COLO829 (cell line): ENCODE measurements around the gene FOXD2.

Source experiments
- DNase-seq: peaks from one replicate; pipeline ENCODE4 v3.0.0; 2012; ENCODE audit warnings: low spot score

Gene FOXD2

DNA sequence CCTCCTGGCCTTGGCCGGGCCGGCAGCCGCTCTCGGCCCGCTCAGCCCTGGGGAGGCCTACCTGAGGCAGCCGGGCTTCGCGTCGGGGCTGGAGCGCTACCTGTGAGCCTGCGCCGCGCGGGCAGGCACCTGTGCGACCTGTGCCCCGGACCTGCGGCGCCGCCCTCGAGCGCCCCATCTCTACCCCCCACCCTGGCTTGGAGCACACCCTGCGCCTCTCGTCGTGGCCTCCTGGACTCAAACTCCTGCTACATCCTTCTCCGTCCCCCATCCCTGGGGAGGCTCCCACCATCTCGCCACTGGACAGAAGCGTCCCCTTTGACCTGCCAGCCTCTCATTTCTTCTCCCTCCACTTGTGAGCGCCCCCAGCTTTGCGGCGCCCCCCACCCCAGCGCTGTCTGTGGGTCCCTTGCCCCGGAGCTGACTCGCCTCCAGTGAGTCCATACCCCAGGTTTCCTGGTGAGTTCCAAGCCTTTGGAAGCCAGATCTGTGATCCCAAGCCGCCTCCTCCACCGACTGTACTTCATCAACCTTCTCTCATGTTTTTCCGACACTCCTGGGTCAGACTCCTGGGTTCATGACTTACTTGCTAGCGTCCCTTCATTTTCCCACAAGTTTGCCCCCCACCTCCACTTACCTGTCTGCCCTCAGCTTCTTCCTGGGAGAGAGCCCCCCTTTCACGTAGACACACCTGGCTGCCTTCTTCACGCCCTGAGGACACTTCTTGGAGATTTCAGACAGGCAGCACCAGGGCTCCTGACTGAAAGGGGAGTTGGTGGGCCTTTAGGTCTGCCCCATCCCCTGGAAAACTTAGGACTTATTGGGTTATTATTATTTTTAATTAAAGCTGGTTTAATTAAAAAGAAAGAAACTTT, 20.4 kb upstream of the FOXD2 start:
- no peak for DNase-seq

GRCh38 chr1:47418122-47418521, 19.7 kb upstream of the FOXD2 start:
- DNase-seq, result no peak

DNA sequence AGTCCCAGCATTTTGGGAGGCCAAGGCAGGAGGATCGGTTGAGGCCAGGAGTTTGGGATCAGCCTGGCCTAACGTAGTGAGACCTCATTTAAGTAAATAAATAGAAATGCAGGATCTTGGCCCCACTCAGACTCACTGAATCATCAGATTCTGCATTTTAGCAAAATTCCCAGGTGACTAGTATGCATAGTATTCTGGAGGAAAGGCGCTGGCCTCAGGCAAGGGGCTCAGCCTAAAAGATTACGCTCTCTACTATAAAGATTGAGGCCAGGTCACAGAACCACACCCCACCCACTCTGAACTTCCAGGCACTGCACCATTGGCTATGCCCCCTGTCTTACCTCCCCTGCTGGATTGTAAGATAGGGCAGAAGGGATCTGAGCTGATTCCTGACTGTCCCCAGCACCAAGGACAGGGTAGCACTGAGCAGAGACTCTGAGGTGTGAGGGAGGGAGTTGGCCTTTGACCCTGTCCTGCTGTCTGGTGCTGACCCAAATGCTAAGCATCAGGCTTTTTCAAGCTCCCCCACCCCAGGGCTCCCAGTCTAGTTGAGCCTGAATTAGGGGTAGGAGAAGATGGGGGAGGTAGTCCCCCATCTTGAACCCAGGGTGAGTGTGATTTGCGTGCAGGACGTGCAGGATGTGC, 19.0 kb upstream of the FOXD2 start:
- DNase-seq, result no peak

- DNase-seq, result no peak
These were observed 17.3 kb upstream of the FOXD2 start for GRCh38 chr1:47420547-47420946.

DNA sequence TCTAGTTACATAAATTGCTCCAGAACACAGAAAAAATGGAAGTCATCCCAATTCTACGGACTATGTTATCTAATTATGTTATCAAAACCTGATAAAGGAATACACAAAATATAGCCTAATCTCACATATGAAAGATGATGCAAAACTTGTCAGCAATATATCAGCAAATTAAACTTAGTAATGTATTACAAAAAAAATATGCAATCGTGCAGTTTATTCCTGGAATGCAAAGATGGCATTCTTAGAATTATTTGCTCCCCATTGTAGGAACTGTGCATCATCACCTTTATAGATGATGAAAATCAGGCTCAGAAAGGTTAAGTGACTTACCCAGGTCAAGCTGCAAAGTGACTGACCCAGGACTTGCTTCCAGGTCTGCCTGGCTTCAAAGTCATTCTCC, 14.0 kb upstream of the FOXD2 start:
- DNase-seq, result no peak

DNA sequence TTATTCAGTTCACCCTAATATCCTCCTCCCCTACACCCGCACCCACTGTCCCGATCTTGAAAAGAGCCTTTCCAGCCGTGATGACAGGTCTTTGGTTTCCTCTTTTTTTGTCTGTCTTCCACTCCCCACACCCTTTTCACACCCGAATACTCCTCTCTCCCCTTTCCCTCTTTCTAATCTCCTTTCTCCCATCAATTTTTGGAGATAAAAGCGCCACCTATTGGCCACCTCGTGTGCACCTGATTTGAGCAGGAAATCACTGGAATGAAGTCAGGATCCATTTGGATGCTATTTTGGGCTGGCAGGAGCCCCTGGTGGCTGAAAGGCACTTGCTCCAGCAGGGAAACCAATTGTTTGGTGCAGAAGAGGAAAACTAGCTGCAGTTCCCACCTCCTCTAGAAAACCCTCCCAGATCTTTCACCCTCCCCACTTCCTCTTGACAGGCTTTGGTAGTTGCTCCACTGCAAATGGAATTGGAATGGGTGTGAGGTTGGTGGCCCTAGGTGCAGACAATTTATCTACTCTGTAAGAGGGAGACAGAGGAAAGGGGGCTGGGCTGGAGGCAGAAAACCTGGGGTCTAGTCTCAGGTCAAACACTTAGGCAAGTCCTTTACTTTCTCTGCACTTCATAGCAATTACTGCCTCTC, 13.4 kb upstream of the FOXD2 start:
- peak; percentile 56 for DNase-seq

DNA sequence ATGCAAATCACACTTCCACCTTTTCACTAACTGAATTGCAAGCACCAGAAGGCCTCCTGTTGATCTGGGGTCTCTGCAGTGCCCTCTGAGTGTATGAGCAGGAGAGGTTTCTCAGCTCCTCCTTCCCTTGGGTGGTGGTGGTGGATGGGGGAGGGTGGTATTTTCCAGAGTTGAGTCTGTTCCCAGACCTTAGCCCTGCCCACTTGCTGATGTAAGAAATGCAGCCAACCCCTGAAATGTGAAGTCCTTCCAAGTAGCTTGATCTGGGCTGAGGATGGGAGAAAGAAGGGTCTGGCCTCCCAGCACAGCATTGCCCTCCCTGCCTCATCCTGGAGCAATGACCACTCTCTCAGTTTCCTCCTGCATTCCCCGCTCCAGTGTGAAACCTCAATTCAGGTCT, 6.3 kb upstream of the FOXD2 start:
- peak; percentile 35 for DNase-seq

- peak; percentile 74 for DNase-seq
These were observed 5.5 kb upstream of the FOXD2 start for GRCh38 chr1:47432071-47433036.

GRCh38 chr1:47433037-47433421, 4.8 kb upstream of the FOXD2 start:
- DNase-seq, result no peak

DNA sequence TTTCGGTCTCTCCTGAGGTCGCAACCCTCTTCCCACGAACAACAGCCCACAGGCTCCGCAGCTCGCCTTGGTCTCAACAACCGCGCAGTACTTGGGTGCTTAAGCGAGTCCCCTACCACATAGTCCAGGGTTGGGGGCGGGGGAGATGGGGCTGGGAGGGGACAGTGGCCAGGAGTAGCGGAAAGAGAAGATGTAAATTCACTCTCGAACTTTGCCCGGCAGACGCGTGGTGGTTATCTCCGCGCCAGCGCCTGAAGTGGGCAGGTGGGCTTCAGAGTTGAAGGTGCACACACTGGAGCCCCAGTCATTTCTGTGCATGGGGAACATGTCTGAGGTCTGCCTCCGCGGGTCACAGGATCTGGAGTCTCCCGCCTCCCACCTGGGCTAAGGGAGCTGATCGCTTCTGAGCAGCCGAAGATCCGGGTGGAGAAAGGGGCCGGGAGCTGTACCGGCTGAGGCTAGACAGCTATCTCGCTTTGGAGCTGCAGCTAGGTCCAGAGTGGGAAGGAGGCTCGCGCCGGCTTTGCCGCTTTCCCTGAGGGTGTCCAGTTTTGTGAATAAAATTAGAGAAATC, 4.3 kb upstream of the FOXD2 start:
- DNase-seq, result no peak

GRCh38 chr1:47434051-47434842, 3.6 kb upstream of the FOXD2 start:
- no peak for DNase-seq

DNA sequence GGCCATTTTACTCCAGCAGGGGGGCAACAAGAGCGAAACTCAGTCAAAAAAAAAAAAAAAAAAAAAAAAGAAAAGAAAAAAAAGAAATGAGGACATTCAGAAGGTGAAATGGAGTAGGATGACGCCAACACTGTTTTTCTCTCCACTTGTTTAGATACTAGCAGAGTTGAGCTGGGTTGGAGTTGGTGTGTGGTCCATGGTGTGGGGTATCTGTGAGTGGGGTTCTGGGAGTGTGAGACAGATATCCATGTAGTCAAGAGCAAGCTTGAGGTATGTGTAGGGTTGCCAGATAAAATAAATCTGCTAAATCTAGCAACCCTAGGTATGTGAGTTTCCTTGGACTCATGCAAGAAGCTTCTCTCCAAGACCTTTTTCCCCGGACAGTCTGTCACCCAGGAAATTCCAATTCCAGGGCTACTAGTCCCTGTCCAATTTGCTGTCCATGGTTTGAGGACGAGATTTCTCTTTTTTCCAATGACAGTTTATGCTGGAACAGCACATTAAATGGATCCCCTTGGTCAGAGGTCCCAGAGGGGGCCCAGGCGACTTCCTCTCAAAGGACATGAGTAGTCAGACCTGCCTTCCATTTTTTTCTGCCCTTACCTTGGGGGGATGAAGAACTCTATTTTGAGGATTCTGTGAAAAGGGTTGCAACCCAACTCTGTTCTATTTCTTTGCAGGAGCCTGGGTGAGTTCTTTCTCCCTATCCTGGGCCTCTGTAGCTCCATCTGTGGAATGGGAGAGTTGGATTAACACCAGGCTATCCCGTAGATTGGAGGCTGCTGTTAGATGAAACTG, 2.1 kb upstream of the FOXD2 start:
- no peak for DNase-seq

DNA sequence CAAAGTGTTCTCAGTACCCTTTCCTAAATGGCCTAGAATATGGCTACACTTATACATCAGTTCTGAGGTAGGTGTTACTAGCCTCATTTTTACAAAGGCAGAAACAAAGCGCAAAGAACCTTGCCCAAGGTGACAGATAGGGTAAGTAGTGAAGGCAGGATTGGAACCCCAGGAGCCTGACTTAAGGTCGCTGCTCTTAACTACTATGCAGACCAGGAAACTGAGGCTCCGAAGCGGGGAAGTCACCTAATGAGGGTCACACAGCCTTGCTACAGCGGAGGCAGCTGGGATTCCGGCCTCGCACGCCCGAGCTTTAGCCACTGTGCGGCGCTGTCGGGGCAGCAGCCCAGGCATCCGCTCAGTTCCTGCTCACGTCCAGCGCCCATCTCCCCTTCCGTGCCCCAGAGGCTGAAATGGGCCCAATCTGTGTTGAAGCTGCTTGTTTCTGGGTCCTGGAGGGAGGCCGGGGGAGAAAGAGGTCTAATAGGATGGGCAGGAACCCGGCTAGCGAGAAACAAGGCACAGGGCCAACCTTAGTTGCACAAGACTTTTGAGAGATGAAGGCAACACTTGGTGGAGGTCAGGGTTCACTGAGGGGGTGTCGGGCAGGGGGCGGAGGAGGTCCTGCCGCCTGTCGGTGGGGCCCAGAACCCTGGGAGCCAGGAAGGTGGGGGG, 1.4 kb upstream of the FOXD2 start:
- DNase-seq, result peak; percentile 83

GRCh38 chr1:47436979-47437446, 831 bp upstream of the FOXD2 start:
- DNase-seq, result peak; percentile 24

DNA sequence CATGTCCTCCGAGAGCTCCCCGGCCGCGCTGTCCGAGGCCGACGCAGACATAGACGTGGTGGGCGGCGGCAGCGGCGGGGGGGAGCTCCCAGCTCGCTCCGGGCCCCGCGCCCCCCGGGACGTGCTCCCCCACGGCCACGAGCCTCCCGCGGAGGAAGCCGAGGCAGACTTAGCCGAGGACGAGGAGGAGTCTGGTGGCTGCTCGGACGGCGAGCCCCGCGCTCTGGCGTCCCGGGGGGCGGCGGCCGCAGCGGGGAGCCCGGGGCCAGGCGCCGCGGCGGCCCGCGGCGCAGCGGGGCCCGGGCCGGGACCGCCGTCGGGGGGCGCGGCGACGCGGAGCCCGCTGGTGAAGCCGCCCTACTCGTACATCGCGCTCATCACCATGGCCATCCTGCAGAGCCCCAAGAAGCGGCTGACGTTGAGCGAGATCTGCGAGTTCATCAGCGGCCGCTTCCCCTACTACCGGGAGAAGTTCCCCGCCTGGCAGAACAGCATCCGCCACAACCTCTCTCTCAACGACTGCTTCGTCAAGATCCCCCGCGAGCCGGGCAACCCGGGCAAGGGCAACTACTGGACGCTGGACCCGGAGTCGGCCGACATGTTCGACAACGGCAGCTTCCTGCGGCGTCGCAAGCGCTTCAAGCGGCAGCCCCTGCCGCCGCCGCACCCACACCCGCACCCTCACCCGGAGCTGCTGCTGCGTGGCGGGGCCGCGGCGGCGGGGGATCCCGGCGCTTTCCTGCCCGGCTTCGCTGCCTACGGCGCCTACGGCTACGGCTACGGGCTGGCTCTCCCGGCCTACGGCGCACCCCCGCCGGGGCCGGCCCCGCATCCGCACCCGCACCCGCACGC, 547 bp downstream of the FOXD2 start:
- no peak for DNase-seq

GRCh38 chr1:47439017-47439818, 1.4 kb downstream of the FOXD2 start:
- no peak for DNase-seq

DNA sequence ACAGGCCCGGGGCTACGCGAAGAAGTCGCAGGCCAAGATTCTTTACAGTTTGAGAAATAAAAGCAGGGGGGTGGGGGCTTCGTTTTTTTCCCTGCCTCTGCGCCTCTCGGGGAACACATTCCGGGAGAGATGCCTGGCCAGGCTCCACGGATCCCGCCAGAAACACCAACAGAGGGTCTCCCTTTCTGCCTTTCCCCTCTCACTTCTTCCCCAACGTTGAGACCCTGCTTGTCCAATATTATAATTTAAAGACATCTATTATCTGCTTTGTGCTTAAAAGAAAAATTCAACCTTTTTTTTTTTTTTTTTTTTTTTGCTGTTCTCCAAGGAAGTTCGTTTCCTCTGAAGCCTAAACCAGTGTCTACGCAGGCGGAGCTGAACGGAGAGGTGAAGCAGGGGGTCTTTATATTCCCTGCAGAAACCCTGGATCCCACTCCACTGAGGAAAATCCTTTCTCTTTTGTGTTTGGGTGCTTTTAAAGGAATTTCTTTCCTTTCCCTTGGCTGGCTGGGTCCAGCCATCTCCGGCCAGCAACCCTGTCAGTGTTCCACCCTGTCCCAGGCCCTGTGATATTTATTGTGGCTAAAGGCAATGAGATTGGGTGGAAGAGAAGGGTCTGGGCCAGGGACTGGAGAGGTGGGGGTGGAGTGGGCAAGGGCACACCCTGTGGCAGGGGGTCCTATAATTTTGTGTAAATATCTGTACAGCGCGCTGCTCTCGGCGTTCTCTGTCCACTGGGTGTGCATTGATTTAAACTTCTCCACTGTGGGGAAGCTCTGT, 2.2 kb downstream of the FOXD2 start:
- DNase-seq, result no peak
